HepG2 (cell line): ENCODE data around the gene DNAJC5. TPM values are rescaled to one million over a fixed set of nuclear protein-coding genes. Genes with fewer than 3 reads are reported as not detected.

Source experiments
- AGO2 ChIP-seq: fragments of 200-400 bp; formaldehyde crosslinking; optimal IDR thresholded peaks from 2 replicates; pipeline ENCODE3; 2017; ENCODE audit warnings: mild to moderate bottlenecking, low read depth, low read length, moderate library complexity
- AKAP8 ChIP-seq: sonication (generic); formaldehyde crosslinking; IDR thresholded peaks from 2 replicates; pipeline ENCODE4 v1.5.1; 2020; ENCODE audit warnings: mild to moderate bottlenecking, missing genetic modification reagents
- DNMT1 ChIP-seq: sonication (generic); formaldehyde crosslinking; IDR thresholded peaks from 2 replicates; pipeline ENCODE4 v1.5.1; 2020; ENCODE audit warnings: mild to moderate bottlenecking, missing genetic modification reagents
- FOXK2 ChIP-seq: fragments of 450-650 bp; IDR thresholded peaks from 2 replicates; pipeline ENCODE4 v1.6.1; 2016
- FOXM1 ChIP-seq: sonication (generic); formaldehyde crosslinking; IDR thresholded peaks from 2 replicates; pipeline ENCODE4 v1.5.0; 2020; ENCODE audit warnings: missing genetic modification reagents
- KLF11 ChIP-seq: IDR thresholded peaks from 2 replicates; pipeline ENCODE4 v1.6.1; 2016; ENCODE audit warnings: missing compliant biosample characterization
- POLR2G ChIP-seq: fragments of 200-400 bp; formaldehyde crosslinking; IDR thresholded peaks from 2 replicates; pipeline ENCODE4 v1.6.1; 2018; ENCODE audit warnings: mild to moderate bottlenecking, low read depth, low read length, moderate library complexity
- RBFOX2 ChIP-seq: fragments of 200-400 bp; formaldehyde crosslinking; IDR thresholded peaks from 2 replicates; pipeline ENCODE4 v1.6.1; 2017; ENCODE audit warnings: low read depth, mild to moderate bottlenecking, low read length
- TAF15 ChIP-seq: fragments of 200-400 bp; formaldehyde crosslinking; IDR thresholded peaks from one replicate; pipeline ENCODE4 v1.6.1; 2018; ENCODE audit warnings: mild to moderate bottlenecking, low read depth, low read length; ENCODE audit not compliant: poor library complexity, severe bottlenecking
- ZBTB38 ChIP-seq: sonication (generic); formaldehyde crosslinking; IDR thresholded peaks from 2 replicates; pipeline ENCODE4 v1.5.1; 2020; ENCODE audit warnings: mild to moderate bottlenecking, missing genetic modification reagents
- ZNF260 ChIP-seq: sonication (generic); formaldehyde crosslinking; IDR thresholded peaks from 2 replicates; pipeline ENCODE4 v1.4.0; 2020; ENCODE audit warnings: missing genetic modification reagents, low read depth, mild to moderate bottlenecking, borderline replicate concordance
- ZNF550 ChIP-seq: sonication (generic); formaldehyde crosslinking; IDR thresholded peaks from 2 replicates; pipeline ENCODE4 v1.4.0; 2020; ENCODE audit warnings: mild to moderate bottlenecking, missing genetic modification reagents, borderline replicate concordance
- ZNF768 ChIP-seq: sonication (generic); formaldehyde crosslinking; IDR thresholded peaks from 2 replicates; pipeline ENCODE4 v1.4.0; 2020; ENCODE audit warnings: missing genetic modification reagents
- ZNF788 ChIP-seq: sonication (generic); formaldehyde crosslinking; IDR thresholded peaks from 2 replicates; pipeline ENCODE4 v1.5.0; 2020; ENCODE audit warnings: mild to moderate bottlenecking, missing genetic modification reagents, borderline replicate concordance
- polyA plus RNA-seq, 8 experiments: library from polyadenylated mRNA; depleted of rRNA in 3 of 8; stranded (reverse) in 7 of 8; unstranded in 1 of 8; fragments of >200 nt; fragmentation: Illumina TruSeq in 4 of 8; extraction: Trizol in 4 of 8; gene quantifications; 2 replicates each; pipeline versions ENCODE4 v1.2.1 to v1.2.3, GENCODE V29; 2011 to 2016; ENCODE audit warnings: low read depth in 4 of 8, missing spikeins in 1 of 8, mixed read lengths in 1 of 8; ENCODE audit not compliant: insufficient read depth in 1 of 8
- total RNA-seq, 5 experiments: library from RNA; depleted of rRNA; stranded (reverse); fragments of >200 nt; fragmentation: Illumina TruSeq; extraction: Trizol; gene quantifications; 2 replicates each; pipeline ENCODE4 v1.2.3, GENCODE V29; 2016; ENCODE audit warnings: low read depth in 1 of 5
- TF ChIP-seq, protein P1 (sequence below): sonication (generic); formaldehyde crosslinking; IDR thresholded peaks from 2 replicates; pipeline ENCODE4 v1.9.0; 2022; ENCODE audit warnings: low read depth, missing genetic modification reagents
- TF ChIP-seq, protein P2 (sequence below): sonication (generic); formaldehyde crosslinking; IDR thresholded peaks from 2 replicates; pipeline ENCODE4 v1.5.0; 2020; ENCODE audit warnings: mild to moderate bottlenecking, missing genetic modification reagents
- TF ChIP-seq, protein P3 (sequence below): sonication (generic); formaldehyde crosslinking; IDR thresholded peaks from 2 replicates; pipeline ENCODE4 v1.8.0; 2022; ENCODE audit warnings: mild to moderate bottlenecking, missing genetic modification reagents
- TF ChIP-seq, protein P4 (sequence below): sonication (generic); formaldehyde crosslinking; IDR thresholded peaks from 2 replicates; pipeline ENCODE4 v1.4.0; 2020; ENCODE audit warnings: mild to moderate bottlenecking, low read depth, missing genetic modification reagents

Gene DNAJC5
- total and polyA plus RNA-seq, 2 of the 13 experiments (the other 11 are each of a cell fraction or from before 2014, with no cell fraction given), result 42.8 to 64.5 TPM

DNA sequence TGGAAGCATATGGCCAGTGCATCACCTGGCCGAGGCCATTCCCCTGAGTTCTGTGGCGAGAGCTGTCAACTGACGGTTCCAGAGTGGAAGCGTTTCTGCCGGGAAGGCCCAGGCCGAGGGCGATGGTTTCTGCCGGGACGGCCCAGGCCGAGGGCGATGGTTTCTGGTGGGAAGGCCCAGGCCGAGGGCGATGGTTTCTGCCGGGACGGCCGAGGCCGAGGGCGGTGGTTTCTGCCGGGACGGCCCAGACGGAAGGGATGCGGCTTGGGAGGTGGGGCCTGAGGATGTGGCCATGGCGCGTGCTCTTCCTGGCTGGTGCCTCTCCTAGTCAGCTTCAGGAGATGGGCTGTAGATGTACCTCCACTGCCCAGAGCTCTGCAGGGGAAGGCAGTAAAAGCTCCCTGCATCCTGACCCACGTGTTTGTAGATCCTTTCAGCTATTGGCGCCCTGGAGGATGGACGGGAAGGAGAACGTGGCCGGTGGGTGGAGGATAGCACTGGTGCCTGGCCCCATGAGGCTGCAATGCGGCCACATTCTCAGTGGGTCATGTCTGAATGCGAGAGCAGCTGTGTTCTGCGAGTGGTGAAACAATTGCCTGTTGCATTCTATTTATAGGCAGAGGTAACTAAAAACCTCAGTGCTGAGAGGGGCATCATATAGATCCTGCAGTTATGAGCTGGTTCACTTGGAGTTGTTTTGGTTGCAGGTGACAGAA lies 17.0 kb upstream of the DNAJC5 start (continued):
- TF ChIP-seq, protein P1, sequence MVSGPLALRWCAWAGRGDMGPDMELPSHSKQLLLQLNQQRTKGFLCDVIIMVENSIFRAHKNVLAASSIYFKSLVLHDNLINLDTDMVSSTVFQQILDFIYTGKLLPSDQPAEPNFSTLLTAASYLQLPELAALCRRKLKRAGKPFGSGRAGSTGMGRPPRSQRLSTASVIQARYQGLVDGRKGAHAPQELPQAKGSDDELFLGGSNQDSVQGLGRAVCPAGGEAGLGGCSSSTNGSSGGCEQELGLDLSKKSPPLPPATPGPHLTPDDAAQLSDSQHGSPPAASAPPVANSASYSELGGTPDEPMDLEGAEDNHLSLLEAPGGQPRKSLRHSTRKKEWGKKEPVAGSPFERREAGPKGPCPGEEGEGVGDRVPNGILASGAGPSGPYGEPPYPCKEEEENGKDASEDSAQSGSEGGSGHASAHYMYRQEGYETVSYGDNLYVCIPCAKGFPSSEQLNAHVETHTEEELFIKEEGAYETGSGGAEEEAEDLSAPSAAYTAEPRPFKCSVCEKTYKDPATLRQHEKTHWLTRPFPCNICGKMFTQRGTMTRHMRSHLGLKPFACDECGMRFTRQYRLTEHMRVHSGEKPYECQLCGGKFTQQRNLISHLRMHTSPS, result no peak
- TF ChIP-seq AKAP8 (CRISPR knock-in tag) (peak; percentile 75; the same call in 1 of the 2 replicates), ZNF550 (CRISPR knock-in tag) (no peak), TAF15 (no peak), ZNF768 (peak; percentile 35; the same call in 1 of the 2 replicates), POLR2G (0 out of 2 replicates have a peak, but pooled peaks have one; percentile 12), AGO2 (peak; percentile 78), FOXK2 (no peak), ZNF260 (CRISPR knock-in tag) (no peak), ZBTB38 (CRISPR knock-in tag) (0 out of 2 replicates have a peak, but pooled peaks have one; percentile 8), KLF11 (CRISPR knock-in tag) (no peak), DNMT1 (CRISPR knock-in tag) (0 out of 2 replicates have a peak, but pooled peaks have one; percentile 34), ZNF788 (no peak), RBFOX2 (peak; percentile 57; the same call in 1 of the 2 replicates), FOXM1 (no peak)
- TF ChIP-seq, protein P2, sequence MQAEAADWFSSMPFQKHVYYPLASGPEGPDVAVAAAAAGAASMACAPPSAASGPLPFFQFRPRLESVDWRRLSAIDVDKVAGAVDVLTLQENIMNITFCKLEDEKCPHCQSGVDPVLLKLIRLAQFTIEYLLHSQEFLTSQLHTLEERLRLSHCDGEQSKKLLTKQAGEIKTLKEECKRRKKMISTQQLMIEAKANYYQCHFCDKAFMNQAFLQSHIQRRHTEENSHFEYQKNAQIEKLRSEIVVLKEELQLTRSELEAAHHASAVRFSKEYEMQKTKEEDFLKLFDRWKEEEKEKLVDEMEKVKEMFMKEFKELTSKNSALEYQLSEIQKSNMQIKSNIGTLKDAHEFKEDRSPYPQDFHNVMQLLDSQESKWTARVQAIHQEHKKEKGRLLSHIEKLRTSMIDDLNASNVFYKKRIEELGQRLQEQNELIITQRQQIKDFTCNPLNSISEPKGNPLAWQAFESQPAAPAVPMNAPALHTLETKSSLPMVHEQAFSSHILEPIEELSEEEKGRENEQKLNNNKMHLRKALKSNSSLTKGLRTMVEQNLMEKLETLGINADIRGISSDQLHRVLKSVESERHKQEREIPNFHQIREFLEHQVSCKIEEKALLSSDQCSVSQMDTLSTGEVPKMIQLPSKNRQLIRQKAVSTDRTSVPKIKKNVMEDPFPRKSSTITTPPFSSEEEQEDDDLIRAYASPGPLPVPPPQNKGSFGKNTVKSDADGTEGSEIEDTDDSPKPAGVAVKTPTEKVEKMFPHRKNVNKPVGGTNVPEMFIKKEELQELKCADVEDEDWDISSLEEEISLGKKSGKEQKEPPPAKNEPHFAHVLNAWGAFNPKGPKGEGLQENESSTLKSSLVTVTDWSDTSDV, result 0 out of 2 replicates have a peak, but pooled peaks have one; percentile 39
- TF ChIP-seq, protein P3, sequence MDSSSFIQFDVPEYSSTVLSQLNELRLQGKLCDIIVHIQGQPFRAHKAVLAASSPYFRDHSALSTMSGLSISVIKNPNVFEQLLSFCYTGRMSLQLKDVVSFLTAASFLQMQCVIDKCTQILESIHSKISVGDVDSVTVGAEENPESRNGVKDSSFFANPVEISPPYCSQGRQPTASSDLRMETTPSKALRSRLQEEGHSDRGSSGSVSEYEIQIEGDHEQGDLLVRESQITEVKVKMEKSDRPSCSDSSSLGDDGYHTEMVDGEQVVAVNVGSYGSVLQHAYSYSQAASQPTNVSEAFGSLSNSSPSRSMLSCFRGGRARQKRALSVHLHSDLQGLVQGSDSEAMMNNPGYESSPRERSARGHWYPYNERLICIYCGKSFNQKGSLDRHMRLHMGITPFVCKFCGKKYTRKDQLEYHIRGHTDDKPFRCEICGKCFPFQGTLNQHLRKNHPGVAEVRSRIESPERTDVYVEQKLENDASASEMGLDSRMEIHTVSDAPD (CRISPR knock-in tag), result no peak
- TF ChIP-seq, protein P4, sequence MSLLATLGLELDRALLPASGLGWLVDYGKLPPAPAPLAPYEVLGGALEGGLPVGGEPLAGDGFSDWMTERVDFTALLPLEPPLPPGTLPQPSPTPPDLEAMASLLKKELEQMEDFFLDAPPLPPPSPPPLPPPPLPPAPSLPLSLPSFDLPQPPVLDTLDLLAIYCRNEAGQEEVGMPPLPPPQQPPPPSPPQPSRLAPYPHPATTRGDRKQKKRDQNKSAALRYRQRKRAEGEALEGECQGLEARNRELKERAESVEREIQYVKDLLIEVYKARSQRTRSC (CRISPR knock-in tag), result no peak
- TF ChIP-seq, all 625 proteins: peak for 10
